ENCODE results near the gene FUT8.

DNA sequence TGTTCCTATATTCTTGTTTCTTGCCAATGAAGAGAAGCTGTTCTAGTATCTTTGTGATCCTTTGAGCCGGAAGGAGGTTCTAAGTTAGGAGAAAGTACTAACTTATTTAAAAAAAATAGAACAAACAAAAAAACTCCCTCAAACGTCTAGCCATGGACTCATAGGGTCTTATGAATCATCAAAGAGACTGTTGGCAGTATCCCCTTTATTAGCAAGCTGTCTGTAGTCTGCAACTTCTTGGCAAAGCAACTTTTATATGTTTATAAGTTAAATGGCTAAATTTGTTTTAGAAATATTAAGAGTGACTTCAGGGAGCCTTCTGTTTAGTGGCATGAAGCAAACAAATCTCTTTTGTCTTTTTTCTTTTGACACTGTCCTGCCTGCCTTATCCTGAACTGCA is 291.9 kb downstream of the FUT8 start:
- TF ChIP-seq CTCF (IDR thresholded peaks at IDR 0.05) (no peak), POLR2A (IDR thresholded peaks at IDR 0.05) (no peak)
